ENCODE results near the gene IL12RB2. TPM values are rescaled to one million over a fixed set of nuclear protein-coding genes. Genes with fewer than 3 reads are reported as not detected.

IL12RB2 gene
- total and polyA plus RNA-seq, 2 donors (not counting 1 experiment from before 2014, with no cell fraction given) = 0.01 TPM; not detected in 1

- Histone ChIP-seq H3K36me3 (ENCODE audit: control insufficient read depth, insufficient read depth, low read length) (no peaks in the 10 kb centered on the region), H3K4me1 (ENCODE audit: control insufficient read depth, extremely low read depth, insufficient read depth, low read length) (no peaks in the 10 kb centered on the region), H3K9me3 (ENCODE audit: control insufficient read depth, insufficient read depth, low read depth, low read length) (no peaks in the 10 kb centered on the region), H3K9ac (ENCODE audit: insufficient read depth, low read length) (no peak overlapping the region), H2AFZ (ENCODE audit: low read length) (no peak overlapping the region), H3K27me3 (ENCODE audit: control insufficient read depth, insufficient read depth, low read length) (no peaks in the 10 kb centered on the region), H3K4me3 (replicated peaks in 1 of 4; ENCODE audit: control extremely low read depth in 1 of 4, insufficient read depth in 1 of 4, low read depth in 3 of 4, low read length in 4 of 4) (no peak overlapping the region), H4K20me1 (ENCODE audit: control insufficient read depth, extremely low read depth, insufficient read depth, low read length) (no peaks in the 10 kb centered on the region), H3K79me2 (ENCODE audit: control insufficient read depth, insufficient read depth, low read length) (no peaks in the 10 kb centered on the region), H3K27ac (ENCODE audit: insufficient read depth, low read length) (no peak overlapping the region), H3K4me2 (ENCODE audit: extremely low read depth, insufficient read depth, low read length) (no peak overlapping the region)
- TF ChIP-seq CTCF (conservative IDR thresholded peaks at IDR 0.05 in 1 of 2, IDR thresholded peaks at IDR 0.05 in 1 of 2; ENCODE audit: low read depth in 1 of 2, low read length in 2 of 2) (no peak), EZH2 (IDR thresholded peaks at IDR 0.05; ENCODE audit: low read length, missing control alignments) (no peak)
- no peak for DNase-seq (ENCODE audit: low read depth in 2 of 2)
Measured at GRCh38 chr1:67274623-67275325, 32.9 kb upstream of the IL12RB2 start.

- Histone ChIP-seq H3K79me2 (ENCODE audit: control insufficient read depth, insufficient read depth, low read length) (no peaks in the 10 kb centered on the region), H3K4me2 (ENCODE audit: extremely low read depth, insufficient read depth, low read length) (no peak overlapping the region), H3K36me3 (ENCODE audit: control insufficient read depth, insufficient read depth, low read length) (no peaks in the 10 kb centered on the region), H3K9ac (ENCODE audit: insufficient read depth, low read length) (no peak overlapping the region), H3K27me3 (ENCODE audit: control insufficient read depth, insufficient read depth, low read length) (no peaks in the 10 kb centered on the region), H3K4me3 (replicated peaks in 1 of 4; ENCODE audit: control extremely low read depth in 1 of 4, insufficient read depth in 1 of 4, low read depth in 3 of 4, low read length in 4 of 4) (no peak overlapping the region), H4K20me1 (ENCODE audit: control insufficient read depth, extremely low read depth, insufficient read depth, low read length) (no peaks in the 10 kb centered on the region), H3K27ac (ENCODE audit: insufficient read depth, low read length) (no peak overlapping the region), H3K9me3 (ENCODE audit: control insufficient read depth, insufficient read depth, low read depth, low read length) (no peaks in the 10 kb centered on the region), H3K4me1 (ENCODE audit: control insufficient read depth, extremely low read depth, insufficient read depth, low read length) (no peaks in the 10 kb centered on the region), H2AFZ (ENCODE audit: low read length) (no peak overlapping the region)
- no peak for DNase-seq (ENCODE audit: low read depth in 2 of 2)
- TF ChIP-seq EZH2 (IDR thresholded peaks at IDR 0.05; ENCODE audit: low read length, missing control alignments) (no peak), CTCF (conservative IDR thresholded peaks at IDR 0.05 in 1 of 2, IDR thresholded peaks at IDR 0.05 in 1 of 2; ENCODE audit: low read depth in 1 of 2, low read length in 2 of 2) (no peak)
Measured at GRCh38 chr1:67280696-67281095, 27.0 kb upstream of the IL12RB2 start.

GRCh38 chr1:67281244-67281643 is 26.4 kb upstream of the IL12RB2 start:
- Histone ChIP-seq H3K4me3 (replicated peaks in 1 of 4; ENCODE audit: control extremely low read depth in 1 of 4, insufficient read depth in 1 of 4, low read depth in 3 of 4, low read length in 4 of 4) (no peak overlapping the region), H3K27me3 (ENCODE audit: control insufficient read depth, insufficient read depth, low read length) (no peaks in the 10 kb centered on the region), H3K36me3 (ENCODE audit: control insufficient read depth, insufficient read depth, low read length) (no peaks in the 10 kb centered on the region), H3K79me2 (ENCODE audit: control insufficient read depth, insufficient read depth, low read length) (no peaks in the 10 kb centered on the region), H2AFZ (ENCODE audit: low read length) (no peak overlapping the region), H4K20me1 (ENCODE audit: control insufficient read depth, extremely low read depth, insufficient read depth, low read length) (no peaks in the 10 kb centered on the region), H3K27ac (ENCODE audit: insufficient read depth, low read length) (no peak overlapping the region), H3K4me2 (ENCODE audit: extremely low read depth, insufficient read depth, low read length) (no peak overlapping the region), H3K9ac (ENCODE audit: insufficient read depth, low read length) (no peak overlapping the region), H3K4me1 (ENCODE audit: control insufficient read depth, extremely low read depth, insufficient read depth, low read length) (no peaks in the 10 kb centered on the region), H3K9me3 (ENCODE audit: control insufficient read depth, insufficient read depth, low read depth, low read length) (no peaks in the 10 kb centered on the region)
- DNase-seq (ENCODE audit: low read depth in 2 of 2) = no peak
- TF ChIP-seq CTCF (conservative IDR thresholded peaks at IDR 0.05 in 1 of 2, IDR thresholded peaks at IDR 0.05 in 1 of 2; ENCODE audit: low read depth in 1 of 2, low read length in 2 of 2) = no peak
- no peak for TF ChIP-seq EZH2 (IDR thresholded peaks at IDR 0.05; ENCODE audit: low read length, missing control alignments)
